HepG2 (cell line): Measurements from ENCODE around the gene VKORC1. TPM values are rescaled to one million over a fixed set of nuclear protein-coding genes. Genes with fewer than 3 reads are reported as not detected.

Experiments used
- AHDC1 ChIP-seq: sonication (generic); formaldehyde crosslinking; IDR thresholded peaks from 2 replicates; pipeline ENCODE4 v1.5.1; 2020; ENCODE audit warnings: mild to moderate bottlenecking, missing genetic modification reagents, borderline replicate concordance
- CREB1 ChIP-seq, 2 experiments: fragments of 450-650 bp in 1 of 2; IDR thresholded peaks; 2 replicates each; pipeline ENCODE4 v1.6.1; 2016 to 2017; ENCODE audit warnings: control low read depth in 1 of 2, mild to moderate bottlenecking in 1 of 2, missing compliant biosample characterization in 1 of 2, missing genetic modification characterization in 1 of 2
- MIXL1 ChIP-seq: IDR thresholded peaks from 2 replicates; pipeline ENCODE4 v1.6.1; 2016
- MXD3 ChIP-seq: IDR thresholded peaks from 2 replicates; pipeline ENCODE4 v1.6.1; 2016; ENCODE audit warnings: mild to moderate bottlenecking, missing biosample characterization, missing genetic modification reagents
- NCOA2 ChIP-seq: sonication (generic); formaldehyde crosslinking; IDR thresholded peaks from 2 replicates; pipeline ENCODE4 v1.8.0; 2022; ENCODE audit warnings: inconsistent platforms
- NFE2L2 ChIP-seq: fragments of 150-350 bp; IDR thresholded peaks from 2 replicates; pipeline ENCODE4 v1.6.1; 2014; ENCODE audit warnings: low read length
- PHB2 ChIP-seq: fragments of 450-650 bp; IDR thresholded peaks from 2 replicates; pipeline ENCODE4 v1.6.1; 2018; ENCODE audit not compliant: partially characterized antibody
- POLR2G ChIP-seq: fragments of 200-400 bp; formaldehyde crosslinking; IDR thresholded peaks from 2 replicates; pipeline ENCODE4 v1.6.1; 2018; ENCODE audit warnings: mild to moderate bottlenecking, low read depth, low read length, moderate library complexity
- RBFOX2 ChIP-seq: fragments of 200-400 bp; formaldehyde crosslinking; IDR thresholded peaks from 2 replicates; pipeline ENCODE4 v1.6.1; 2017; ENCODE audit warnings: low read depth, mild to moderate bottlenecking, low read length
- TAF1 ChIP-seq: sonication (generic); formaldehyde crosslinking; IDR thresholded peaks from 2 replicates; pipeline ENCODE4 v1.4.0; 2020; ENCODE audit warnings: missing genetic modification reagents
- U2AF2 ChIP-seq: fragments of 200-400 bp; formaldehyde crosslinking; IDR thresholded peaks from 2 replicates; pipeline ENCODE4 v1.6.1; 2017; ENCODE audit warnings: low read depth, mild to moderate bottlenecking, low read length
- ZBTB25 ChIP-seq: IDR thresholded peaks from 2 replicates; pipeline ENCODE4 v1.6.1; 2018; ENCODE audit warnings: missing genetic modification reagents
- ZBTB26 ChIP-seq: IDR thresholded peaks from 2 replicates; pipeline ENCODE4 v1.6.1; 2016; ENCODE audit warnings: missing compliant biosample characterization, missing genetic modification reagents, borderline replicate concordance
- ZBTB33 ChIP-seq: sonication (generic); formaldehyde crosslinking; IDR thresholded peaks from 2 replicates; pipeline ENCODE4 v1.4.0; 2020; ENCODE audit warnings: missing genetic modification reagents
- ZNF12 ChIP-seq: sonication (generic); formaldehyde crosslinking; IDR thresholded peaks from 2 replicates; pipeline ENCODE4 v1.5.0; 2020; ENCODE audit warnings: missing genetic modification reagents
- ZNF558 ChIP-seq: sonication (generic); formaldehyde crosslinking; IDR thresholded peaks from 2 replicates; pipeline ENCODE4 v1.9.0; 2022; ENCODE audit warnings: mild to moderate bottlenecking, missing genetic modification reagents, borderline replicate concordance
- ZNF670 ChIP-seq: sonication (generic); formaldehyde crosslinking; IDR thresholded peaks from 2 replicates; pipeline ENCODE4 v1.8.0; 2022; ENCODE audit warnings: mild to moderate bottlenecking, missing genetic modification reagents, borderline replicate concordance
- ZSCAN22 ChIP-seq: sonication (generic); formaldehyde crosslinking; IDR thresholded peaks from 2 replicates; pipeline ENCODE4 v1.4.0; 2020; ENCODE audit warnings: mild to moderate bottlenecking, missing genetic modification reagents
- polyA plus RNA-seq, 8 experiments: library from polyadenylated mRNA; depleted of rRNA in 3 of 8; stranded (reverse) in 7 of 8; unstranded in 1 of 8; fragments of >200 nt; fragmentation: Illumina TruSeq in 4 of 8; extraction: Trizol in 4 of 8; gene quantifications; 2 replicates each; pipeline versions ENCODE4 v1.2.1 to v1.2.3, GENCODE V29; 2011 to 2016; ENCODE audit warnings: low read depth in 4 of 8, missing spikeins in 1 of 8, mixed read lengths in 1 of 8; ENCODE audit not compliant: insufficient read depth in 1 of 8
- total RNA-seq, 5 experiments: library from RNA; depleted of rRNA; stranded (reverse); fragments of >200 nt; fragmentation: Illumina TruSeq; extraction: Trizol; gene quantifications; 2 replicates each; pipeline ENCODE4 v1.2.3, GENCODE V29; 2016; ENCODE audit warnings: low read depth in 1 of 5

Gene VKORC1
- total and polyA plus RNA-seq, 2 of the 13 experiments (the other 11 are each of a cell fraction or from before 2014, with no cell fraction given), result 141 to 615 TPM

- TF ChIP-seq AHDC1, result 0 out of 2 replicates have a peak, but pooled peaks have one; percentile 26
- TF ChIP-seq POLR2G, result peak; percentile 41; the same call in 1 of the 2 replicates
- no peak for TF ChIP-seq PHB2
- TF ChIP-seq MXD3, result no peak
- TF ChIP-seq CREB1 (IDR thresholded peaks at IDR 0.05), result no peak
- 0 out of 2 replicates have a peak, but pooled peaks have one; percentile 27 for TF ChIP-seq CREB1 (CRISPR knock-in tag; IDR thresholded peaks at IDR 0.05)
- TF ChIP-seq TAF1 (CRISPR knock-in tag), result 0 out of 2 replicates have a peak, but pooled peaks have one; percentile 11
- 0 out of 2 replicates have a peak, but pooled peaks have one; percentile 18 for TF ChIP-seq ZNF670
- peak; percentile 22; the same call in 1 of the 2 replicates for TF ChIP-seq RBFOX2
- no peak for TF ChIP-seq ZBTB26 (CRISPR knock-in tag)
- 0 out of 2 replicates have a peak, but pooled peaks have one; percentile 13 for TF ChIP-seq ZBTB33 (CRISPR knock-in tag)
- TF ChIP-seq U2AF2, result no peak
- TF ChIP-seq ZBTB25 (CRISPR knock-in tag), result no peak
- TF ChIP-seq ZNF12 (CRISPR knock-in tag), result peak; percentile 87; the same call in 1 of the 2 replicates
- TF ChIP-seq NCOA2 (CRISPR knock-in tag), result no peak
- no peak for TF ChIP-seq ZNF558 (CRISPR knock-in tag)
- no peak for TF ChIP-seq NFE2L2
- TF ChIP-seq MIXL1 (CRISPR knock-in tag), result 0 out of 2 replicates have a peak, but pooled peaks have one; percentile 64
- TF ChIP-seq ZSCAN22, result no peak
These were observed 18.8 kb upstream of the VKORC1 start (continued) for GRCh38 chr16:31113121-31114120.
